ENCODE data around the gene KLHL40.

DNA sequence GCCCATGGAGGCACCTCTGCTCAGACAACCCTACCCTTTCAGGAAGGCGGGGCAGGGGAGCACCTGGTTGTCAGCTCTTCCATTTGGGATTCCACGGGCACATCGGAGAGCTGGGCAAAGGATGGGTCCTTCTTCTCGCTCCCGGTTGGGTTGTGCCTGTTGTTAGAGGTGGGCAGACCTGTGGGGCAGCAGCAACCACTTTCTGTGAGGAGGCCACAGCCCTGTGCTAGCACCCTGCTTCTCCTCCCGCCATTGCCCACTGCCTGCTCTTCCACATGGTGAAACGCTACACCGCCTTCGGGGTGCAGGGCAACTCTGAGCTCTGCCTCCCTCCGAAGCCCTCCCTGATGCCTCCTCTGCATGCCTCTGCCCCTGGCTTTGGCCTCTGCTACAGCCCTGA, 24.3 kb downstream of the KLHL40 start:
- no peak for TF ChIP-seq POLR2A (IDR thresholded peaks at IDR 0.05)
- TF ChIP-seq, protein P1, sequence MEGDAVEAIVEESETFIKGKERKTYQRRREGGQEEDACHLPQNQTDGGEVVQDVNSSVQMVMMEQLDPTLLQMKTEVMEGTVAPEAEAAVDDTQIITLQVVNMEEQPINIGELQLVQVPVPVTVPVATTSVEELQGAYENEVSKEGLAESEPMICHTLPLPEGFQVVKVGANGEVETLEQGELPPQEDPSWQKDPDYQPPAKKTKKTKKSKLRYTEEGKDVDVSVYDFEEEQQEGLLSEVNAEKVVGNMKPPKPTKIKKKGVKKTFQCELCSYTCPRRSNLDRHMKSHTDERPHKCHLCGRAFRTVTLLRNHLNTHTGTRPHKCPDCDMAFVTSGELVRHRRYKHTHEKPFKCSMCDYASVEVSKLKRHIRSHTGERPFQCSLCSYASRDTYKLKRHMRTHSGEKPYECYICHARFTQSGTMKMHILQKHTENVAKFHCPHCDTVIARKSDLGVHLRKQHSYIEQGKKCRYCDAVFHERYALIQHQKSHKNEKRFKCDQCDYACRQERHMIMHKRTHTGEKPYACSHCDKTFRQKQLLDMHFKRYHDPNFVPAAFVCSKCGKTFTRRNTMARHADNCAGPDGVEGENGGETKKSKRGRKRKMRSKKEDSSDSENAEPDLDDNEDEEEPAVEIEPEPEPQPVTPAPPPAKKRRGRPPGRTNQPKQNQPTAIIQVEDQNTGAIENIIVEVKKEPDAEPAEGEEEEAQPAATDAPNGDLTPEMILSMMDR (IDR thresholded peaks at IDR 0.05), result no peak
